NB4 (cell line): ENCODE measurements around the gene LINGO1.

Experiments used
- POLR2A ChIP-seq: IDR thresholded peaks from 2 replicates; pipeline ENCODE4 v1.6.1; 2011; ENCODE audit warnings: mild to moderate bottlenecking; ENCODE audit not compliant: insufficient read length; ENCODE audit errors: extremely low read depth
- TF ChIP-seq, protein P1 (sequence below): IDR thresholded peaks from one replicate; pipeline ENCODE4 v1.5.1; 2012; ENCODE audit warnings: low read depth, low read length
- TF ChIP-seq, protein P2 (sequence below): IDR thresholded peaks from 2 replicates; pipeline ENCODE4 v1.6.1; 2011; ENCODE audit warnings: low read depth, low read length

DNA sequence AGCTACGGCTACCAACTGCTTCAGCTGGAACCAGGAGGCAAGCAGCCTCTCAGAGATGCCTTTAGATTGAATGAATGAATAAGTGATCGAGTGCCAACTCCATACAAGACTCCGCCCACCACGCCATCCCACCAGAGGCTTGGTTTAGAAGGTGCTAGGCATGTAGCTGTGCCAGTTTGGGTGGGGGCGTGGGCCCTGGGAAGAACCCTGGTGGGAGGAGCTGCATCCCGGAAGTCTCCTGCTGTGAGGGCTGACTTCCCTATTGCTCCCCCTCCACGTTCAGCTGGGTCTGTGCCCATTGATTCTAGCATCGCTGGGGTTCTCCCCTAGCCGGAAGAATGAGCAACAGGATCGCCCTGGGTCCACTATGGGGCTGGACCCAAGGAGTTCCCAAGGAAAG is 20.9 kb downstream of the LINGO1 start:
- no peak for TF ChIP-seq POLR2A
- TF ChIP-seq, protein P1, sequence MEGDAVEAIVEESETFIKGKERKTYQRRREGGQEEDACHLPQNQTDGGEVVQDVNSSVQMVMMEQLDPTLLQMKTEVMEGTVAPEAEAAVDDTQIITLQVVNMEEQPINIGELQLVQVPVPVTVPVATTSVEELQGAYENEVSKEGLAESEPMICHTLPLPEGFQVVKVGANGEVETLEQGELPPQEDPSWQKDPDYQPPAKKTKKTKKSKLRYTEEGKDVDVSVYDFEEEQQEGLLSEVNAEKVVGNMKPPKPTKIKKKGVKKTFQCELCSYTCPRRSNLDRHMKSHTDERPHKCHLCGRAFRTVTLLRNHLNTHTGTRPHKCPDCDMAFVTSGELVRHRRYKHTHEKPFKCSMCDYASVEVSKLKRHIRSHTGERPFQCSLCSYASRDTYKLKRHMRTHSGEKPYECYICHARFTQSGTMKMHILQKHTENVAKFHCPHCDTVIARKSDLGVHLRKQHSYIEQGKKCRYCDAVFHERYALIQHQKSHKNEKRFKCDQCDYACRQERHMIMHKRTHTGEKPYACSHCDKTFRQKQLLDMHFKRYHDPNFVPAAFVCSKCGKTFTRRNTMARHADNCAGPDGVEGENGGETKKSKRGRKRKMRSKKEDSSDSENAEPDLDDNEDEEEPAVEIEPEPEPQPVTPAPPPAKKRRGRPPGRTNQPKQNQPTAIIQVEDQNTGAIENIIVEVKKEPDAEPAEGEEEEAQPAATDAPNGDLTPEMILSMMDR: no peak
- TF ChIP-seq, protein P2, sequence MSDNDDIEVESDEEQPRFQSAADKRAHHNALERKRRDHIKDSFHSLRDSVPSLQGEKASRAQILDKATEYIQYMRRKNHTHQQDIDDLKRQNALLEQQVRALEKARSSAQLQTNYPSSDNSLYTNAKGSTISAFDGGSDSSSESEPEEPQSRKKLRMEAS: no peak
